Upper lobe of left lung (tissue), 4 donors: ENCODE measurements around the gene ZDHHC14.

Experiments used
- EP300 ChIP-seq, 4 donors: sonication (generic); formaldehyde crosslinking; IDR thresholded peaks; one replicate each; pipeline ENCODE4 v1.5.1; 2017; ENCODE audit warnings: antibody characterized with exemption in 4 of 4, control low read depth in 2 of 4
- POLR2AphosphoS5 ChIP-seq, 2 donors: sonication (generic); formaldehyde crosslinking; IDR thresholded peaks; one replicate each; pipeline ENCODE4 v1.5.1; 2017; ENCODE audit warnings: antibody characterized with exemption in 2 of 2
- TF ChIP-seq, protein P1 (sequence below), 6 experiments: fragments of 450-650 bp in 4 of 6; fragments of 200-600 bp in 2 of 6; sonication (generic) in 2 of 6; IDR thresholded peaks; one replicate each; pipeline ENCODE4 v1.5.1; 2016 to 2019; ENCODE audit warnings: antibody characterized with exemption in 6 of 6

DNA sequence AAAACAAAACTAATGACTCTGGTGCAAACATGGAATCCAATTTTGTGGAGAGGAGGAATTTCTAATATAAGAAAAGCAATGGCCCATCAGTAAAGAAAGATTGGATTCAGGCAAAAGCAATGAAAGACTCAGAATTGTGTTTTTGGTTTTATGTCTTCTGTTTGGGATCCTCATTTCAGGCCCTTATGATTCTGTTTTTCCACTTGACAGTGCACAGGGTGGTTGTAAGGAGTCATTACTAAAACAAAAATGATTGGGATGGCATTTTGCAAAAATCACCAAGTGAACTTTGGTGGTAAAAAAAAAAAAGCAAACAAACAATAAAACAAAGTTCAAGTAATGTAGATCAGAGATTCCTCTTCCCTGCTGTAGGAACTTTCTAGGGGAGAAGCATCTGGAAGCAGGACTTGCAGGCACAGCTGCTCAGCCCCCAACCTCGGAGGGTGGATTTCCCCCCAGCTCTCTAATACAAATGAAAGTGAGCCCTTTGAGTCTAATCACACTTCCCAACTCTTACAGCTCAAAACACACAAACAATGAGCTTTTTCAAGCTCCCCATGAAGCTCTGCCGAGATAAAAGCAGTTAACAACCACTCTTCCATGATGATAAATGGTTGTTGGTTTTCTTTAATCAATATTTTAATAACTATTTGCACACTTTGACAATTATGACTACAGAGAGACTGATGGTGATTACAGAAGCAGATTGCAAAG is 177.7 kb downstream of the ZDHHC14 start:
- TF ChIP-seq POLR2AphosphoS5 (IDR thresholded peaks at IDR 0.05): no peak
- TF ChIP-seq, protein P1, sequence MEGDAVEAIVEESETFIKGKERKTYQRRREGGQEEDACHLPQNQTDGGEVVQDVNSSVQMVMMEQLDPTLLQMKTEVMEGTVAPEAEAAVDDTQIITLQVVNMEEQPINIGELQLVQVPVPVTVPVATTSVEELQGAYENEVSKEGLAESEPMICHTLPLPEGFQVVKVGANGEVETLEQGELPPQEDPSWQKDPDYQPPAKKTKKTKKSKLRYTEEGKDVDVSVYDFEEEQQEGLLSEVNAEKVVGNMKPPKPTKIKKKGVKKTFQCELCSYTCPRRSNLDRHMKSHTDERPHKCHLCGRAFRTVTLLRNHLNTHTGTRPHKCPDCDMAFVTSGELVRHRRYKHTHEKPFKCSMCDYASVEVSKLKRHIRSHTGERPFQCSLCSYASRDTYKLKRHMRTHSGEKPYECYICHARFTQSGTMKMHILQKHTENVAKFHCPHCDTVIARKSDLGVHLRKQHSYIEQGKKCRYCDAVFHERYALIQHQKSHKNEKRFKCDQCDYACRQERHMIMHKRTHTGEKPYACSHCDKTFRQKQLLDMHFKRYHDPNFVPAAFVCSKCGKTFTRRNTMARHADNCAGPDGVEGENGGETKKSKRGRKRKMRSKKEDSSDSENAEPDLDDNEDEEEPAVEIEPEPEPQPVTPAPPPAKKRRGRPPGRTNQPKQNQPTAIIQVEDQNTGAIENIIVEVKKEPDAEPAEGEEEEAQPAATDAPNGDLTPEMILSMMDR (IDR thresholded peaks at IDR 0.05): no peak
- TF ChIP-seq EP300 (IDR thresholded peaks at IDR 0.05): no peak
